Upper lobe of left lung (tissue), 4 donors: ENCODE measurements around the gene SEPTIN5.

Experiments used
- CTCF ChIP-seq, 6 experiments: fragments of 450-650 bp in 4 of 6; fragments of 200-600 bp in 2 of 6; sonication (generic) in 2 of 6; IDR thresholded peaks; one replicate each; pipeline ENCODE4 v1.5.1; 2016 to 2019; ENCODE audit warnings: antibody characterized with exemption in 6 of 6
- EP300 ChIP-seq, 4 donors: sonication (generic); formaldehyde crosslinking; IDR thresholded peaks; one replicate each; pipeline ENCODE4 v1.5.1; 2017; ENCODE audit warnings: antibody characterized with exemption in 4 of 4, control low read depth in 2 of 4
- POLR2A ChIP-seq, 4 donors: fragments of 450-650 bp; IDR thresholded peaks; one replicate each; pipeline ENCODE4 v1.5.1; 2016 to 2017; ENCODE audit warnings: antibody characterized with exemption in 4 of 4, mild to moderate bottlenecking in 2 of 4
- POLR2AphosphoS5 ChIP-seq, 2 donors: sonication (generic); formaldehyde crosslinking; IDR thresholded peaks; one replicate each; pipeline ENCODE4 v1.5.1; 2017; ENCODE audit warnings: antibody characterized with exemption in 2 of 2

GRCh38 chr22:19730198-19730597 is 15.9 kb downstream of the SEPTIN5 start:
- TF ChIP-seq POLR2A (IDR thresholded peaks at IDR 0.05), result no peak
- no peak for TF ChIP-seq CTCF (IDR thresholded peaks at IDR 0.05)
- no peak for TF ChIP-seq POLR2AphosphoS5 (IDR thresholded peaks at IDR 0.05)
- no peak for TF ChIP-seq EP300 (IDR thresholded peaks at IDR 0.05)
